K562 (cell line): Measurements from ENCODE around the gene FKRP. TPM values are rescaled to one million over a fixed set of nuclear protein-coding genes. Genes with fewer than 3 reads are reported as not detected.

Source experiments
- ATAC-seq: fragments of 200-7000 bp; cut with Tn5 transposase; 3 replicates; pipeline ENCODE4 v1.9.1; 2020; ENCODE audit warnings: moderate library complexity
- BruUV-seq: library from RNA; stranded (reverse); fragments of 400-500 nt; replicated peaks from 2 replicates; lab custom pipeline; 2021; lab: Mats Ljungman, UMichigan
- CTCF ChIA-PET: fragments of 300-600 bp; formaldehyde crosslinking; extraction: SDS; loops from one replicate; lab custom pipeline; 2021; ENCODE audit warnings: low intra/inter-chr PET ratio; lab: Yijun Ruan, JAX
- POLR2A ChIA-PET: fragments of 300-600, 350-650 bp; sonication (Branson Sonifier 250); formaldehyde crosslinking; extraction: SDS; loops from one replicate; lab custom pipeline; 2021; ENCODE audit warnings: antibody characterized with exemption, inconsistent platforms; lab: Yijun Ruan, JAX
- DNase-seq, 4 experiments: peaks; one replicate each; pipeline versions ENCODE4 v3.0.0 to v3.0.0-alpha.2; 2011 to 2018; ENCODE audit warnings: low spot score in 3 of 4, mixed read lengths in 3 of 4; ENCODE audit errors: extremely low read depth in 1 of 4
- FAIRE-seq: peaks from 2 replicates; lab custom pipeline; 2011; peaks lifted over from hg19 to GRCh38; lab: Jason Lieb, UNC
- H2AFZ ChIP-seq: 2 replicates; pipeline ENCODE4 v1.6.0; 2011; ENCODE audit warnings: low read depth, low read length, control low read depth, inconsistent platforms
- H3K27ac ChIP-seq: fragments of 200-600 bp; 3 replicates; pipeline ENCODE4 v1.8.0; 2011; ENCODE audit warnings: low read depth, mild to moderate bottlenecking, control low read depth, inconsistent platforms, low read length, moderate library complexity, mixed read lengths; ENCODE audit errors: extremely low read depth
- H3K27me3 ChIP-seq, 2 experiments: fragments of 300-600 bp in 1 of 2; 2 replicates in 1 of 2; 3 replicates in 1 of 2; pipeline versions ENCODE4 v1.6.0 to v1.8.0; 2011; ENCODE audit warnings: inconsistent platforms in 2 of 2, low read length in 2 of 2, mild to moderate bottlenecking in 1 of 2, mixed read lengths in 1 of 2, moderate library complexity in 1 of 2; ENCODE audit not compliant: control insufficient read depth in 2 of 2, insufficient read depth in 2 of 2
- H3K36me3 ChIP-seq: fragments of 300-600 bp; 3 replicates; pipeline ENCODE4 v1.8.0; 2011; ENCODE audit warnings: mild to moderate bottlenecking, low read length, inconsistent platforms; ENCODE audit not compliant: control insufficient read depth, insufficient read depth
- H3K4me1 ChIP-seq, 2 experiments: fragments of 200-600 bp in 1 of 2; replicated peaks in 1 of 2; 2 replicates in 1 of 2; 3 replicates in 1 of 2; pipeline versions ENCODE4 v1.5.1 to v1.8.0; 2011; ENCODE audit warnings: inconsistent platforms in 2 of 2, low read length in 2 of 2, mild to moderate bottlenecking in 1 of 2, mixed read lengths in 1 of 2, moderate library complexity in 1 of 2; ENCODE audit not compliant: control insufficient read depth in 2 of 2, insufficient read depth in 2 of 2
- H3K4me2 ChIP-seq: 2 replicates; pipeline ENCODE4 v1.6.1; 2011; ENCODE audit warnings: low read length, control low read depth, inconsistent platforms, mixed read lengths; ENCODE audit not compliant: insufficient read depth
- H3K4me3 ChIP-seq: fragments of 200-600 bp; sonication (generic), shearing (Covaris generic); 2 replicates; pipeline ENCODE4 v1.5.1; 2016; ENCODE audit warnings: control low read depth, inconsistent platforms
- H3K79me2 ChIP-seq: fragments of 200-600 bp; 3 replicates; pipeline ENCODE4 v1.8.0; 2011; ENCODE audit warnings: low read length, inconsistent platforms; ENCODE audit not compliant: control insufficient read depth, insufficient read depth
- H3K9ac ChIP-seq, 2 experiments: 2 replicates each; pipeline versions ENCODE4 v1.6.0 to v1.6.1; 2011; ENCODE audit warnings: low read depth in 2 of 2, low read length in 2 of 2, control low read depth in 1 of 2, inconsistent platforms in 1 of 2, mild to moderate bottlenecking in 1 of 2, mixed read lengths in 1 of 2; ENCODE audit not compliant: insufficient read depth in 1 of 2
- H3K9me1 ChIP-seq: one replicate; pipeline ENCODE4 v1.6.0; 2011; ENCODE audit warnings: inconsistent platforms, mild to moderate bottlenecking, low read length, moderate library complexity; ENCODE audit not compliant: control insufficient read depth, insufficient read depth
- H3K9me3 ChIP-seq: replicated peaks from 2 replicates; pipeline ENCODE4 v1.5.1; 2011; ENCODE audit warnings: low read depth, low read length, inconsistent platforms; ENCODE audit not compliant: control insufficient read depth, insufficient read depth
- H4K20me1 ChIP-seq: replicated peaks from 2 replicates; pipeline ENCODE4 v1.6.1; 2011; ENCODE audit warnings: low read length, inconsistent platforms, mixed read lengths; ENCODE audit not compliant: control insufficient read depth, insufficient read depth
- ARID2 ChIP-seq: fragments of 450-650 bp; IDR thresholded peaks from 2 replicates; pipeline ENCODE4 v1.6.1; 2017; ENCODE audit warnings: antibody characterized with exemption, mild to moderate bottlenecking
- ELF4 ChIP-seq: fragments of 450-650 bp; formaldehyde crosslinking; IDR thresholded peaks from 2 replicates; pipeline ENCODE4 v1.4.0; 2022; ENCODE audit warnings: missing genetic modification characterization
- POLR2B ChIP-seq: fragments of 450-650 bp; IDR thresholded peaks from 2 replicates; pipeline ENCODE4 v1.6.1; 2018; ENCODE audit warnings: low read depth; ENCODE audit not compliant: partially characterized antibody
- RB1 ChIP-seq: fragments of 450-650 bp; IDR thresholded peaks from 2 replicates; pipeline ENCODE4 v1.6.1; 2017; ENCODE audit warnings: low read depth, mild to moderate bottlenecking
- SNRNP70 ChIP-seq: fragments of 200-400 bp; formaldehyde crosslinking; optimal IDR thresholded peaks from 2 replicates; pipeline ENCODE3; 2017; ENCODE audit warnings: low read depth, low read length
- TFE3 ChIP-seq: fragments of 450-650 bp; formaldehyde crosslinking; IDR thresholded peaks from 2 replicates; pipeline ENCODE4 v1.4.0; 2020; ENCODE audit warnings: mild to moderate bottlenecking, mixed read lengths
- ZNF263 ChIP-seq: sonication (generic); formaldehyde crosslinking; IDR thresholded peaks from 2 replicates; pipeline ENCODE4 v1.8.0; 2022; ENCODE audit warnings: mild to moderate bottlenecking, missing genetic modification reagents, borderline replicate concordance
- ZNF280B ChIP-seq: fragments of 250-450 bp; sonication (Bioruptor Pico); IDR thresholded peaks from 2 replicates; pipeline ENCODE4 v1.5.1; 2021; ENCODE audit warnings: mild to moderate bottlenecking
- WGBS: fragments of 100-300 bp; shearing (Covaris generic); methylation state at CpG from one replicate; pipeline ENCODE4 v1.1.6; 2016; ENCODE audit warnings: low coverage, mixed read lengths; ENCODE audit not compliant: insufficient coverage; ENCODE audit errors: missing lambda C conversion rate; 5-methylcytosine and 5-hydroxymethylcytosine counted together
- in situ Hi-C: fragments of 300-500 bp; cut with MboI; formaldehyde crosslinking; loops from 4 replicates; pipeline ENCODE4 v1.15.0; 2018; ENCODE audit warnings: inconsistent platforms, mixed read lengths
- intact Hi-C: fragments of 100-400 bp; cut with micrococcal nuclease; formaldehyde crosslinking; loops from 2 replicates; pipeline ENCODE4 v1.14.2; 2022
- polyA plus RNA-seq, 8 experiments: library from polyadenylated mRNA; depleted of rRNA in 4 of 8; stranded (reverse) in 5 of 8; unstranded in 3 of 8; fragments of >200 nt; fragmentation: Nextera tagmentation in 2 of 8; fragmentation: Illumina TruSeq in 1 of 8; extraction: Ambion mirVana in 2 of 8; extraction: Trizol in 1 of 8; gene quantifications; 2 replicates each; pipeline versions ENCODE4 v1.2.1 to v1.2.3, GENCODE V29; 2011 to 2014; ENCODE audit warnings: inconsistent platforms in 1 of 8, missing spikeins in 1 of 8
- total RNA-seq, 7 experiments: library from RNA; depleted of rRNA in 6 of 7; stranded (reverse); fragments of >200 nt in 6 of 7; fragmentation: Illumina TruSeq in 2 of 7; extraction: Trizol in 2 of 7; gene quantifications; 2 replicates each; pipeline versions ENCODE4 v1.2.1 to v1.2.3, GENCODE V29; 2011 to 2021; ENCODE audit warnings: low replicate concordance in 1 of 7
- TF ChIP-seq, protein P1 (sequence below): IDR thresholded peaks from 3 replicates; pipeline ENCODE4 v1.6.1; 2011; ENCODE audit warnings: borderline replicate concordance, mild to moderate bottlenecking, moderate library complexity; ENCODE audit not compliant: insufficient read length; ENCODE audit errors: extremely low read depth
- TF ChIP-seq, protein P2 (sequence below): fragments of 450-650 bp; formaldehyde crosslinking; IDR thresholded peaks from 2 replicates; pipeline ENCODE4 v1.4.0; 2022; ENCODE audit warnings: missing genetic modification characterization
- TF ChIP-seq, protein P3 (sequence below): sonication (generic); formaldehyde crosslinking; IDR thresholded peaks from 2 replicates; pipeline ENCODE4 v1.9.0; 2022; ENCODE audit warnings: mild to moderate bottlenecking, missing genetic modification reagents
- TF ChIP-seq, protein P4 (sequence below), 2 experiments: fragments of 450-650 bp; IDR thresholded peaks; 2 replicates each; pipeline ENCODE4 v1.6.1; 2016

The FKRP gene
- total and polyA plus RNA-seq, 9 of the 15 experiments (the other 6 are each of a cell fraction or from before 2014, with no cell fraction given): 0.68 to 16.1 (median 6.5) TPM

GRCh38 chr19:46731584-46731983 is 14.3 kb upstream of the FKRP start:
- Histone ChIP-seq H3K9me1 (peaks cover 8% of the 10 kb centered on the region), H3K4me2 (peak overlapping the region; percentile 68), H3K9ac (peak overlapping the region; percentile 16 to 67; a peak in 2 of 4 replicates), H3K36me3 (peaks cover 91% of the 10 kb centered on the region), H3K79me2 (peaks cover 68% of the 10 kb centered on the region), H3K4me3 (no peak overlapping the region), H3K9me3 (no peaks in the 10 kb centered on the region), H3K27ac (peak overlapping the region; percentile 75; the same call in 2 of the 3 replicates), H4K20me1 (peaks cover 39% of the 10 kb centered on the region), H3K27me3 (no peaks in the 10 kb centered on the region), H2AFZ (no peak overlapping the region), H3K4me1 (peaks cover 32 to 72% of the 10 kb centered on the region in 2 experiments)
- ATAC-seq (peak; percentile 9; the same call in 2 of the 3 replicates), DNase-seq (peak in 1 of 4 experiments; percentile 23), FAIRE-seq (no peak)
- no TSS peak for BruUV-seq
- ChIA-PET POLR2A (interaction anchor here (0.6 to 2.0 kb wide), 6 partner anchors 8 to 98 kb away, joined by 3 to 12 read pairs (median 4); no protein-coding TSS in a partner anchor), CTCF (no interaction called here)
- 48% methylated on average over 14 of the region's 14 CpGs for WGBS
- in situ Hi-C loops: no loop called here
- intact Hi-C loops: no loop called here
- TF ChIP-seq ZNF263 (CRISPR knock-in tag) (peak; percentile 85), POLR2B (peak; percentile 16), SNRNP70 (peak; percentile 36), ELF4 (CRISPR knock-in tag) (0 out of 2 replicates have a peak, but pooled peaks have one; percentile 34), TFE3 (CRISPR knock-in tag) (no peak), ZNF280B (no peak), RB1 (no peak), ARID2 (no peak)
- TF ChIP-seq, protein P1, sequence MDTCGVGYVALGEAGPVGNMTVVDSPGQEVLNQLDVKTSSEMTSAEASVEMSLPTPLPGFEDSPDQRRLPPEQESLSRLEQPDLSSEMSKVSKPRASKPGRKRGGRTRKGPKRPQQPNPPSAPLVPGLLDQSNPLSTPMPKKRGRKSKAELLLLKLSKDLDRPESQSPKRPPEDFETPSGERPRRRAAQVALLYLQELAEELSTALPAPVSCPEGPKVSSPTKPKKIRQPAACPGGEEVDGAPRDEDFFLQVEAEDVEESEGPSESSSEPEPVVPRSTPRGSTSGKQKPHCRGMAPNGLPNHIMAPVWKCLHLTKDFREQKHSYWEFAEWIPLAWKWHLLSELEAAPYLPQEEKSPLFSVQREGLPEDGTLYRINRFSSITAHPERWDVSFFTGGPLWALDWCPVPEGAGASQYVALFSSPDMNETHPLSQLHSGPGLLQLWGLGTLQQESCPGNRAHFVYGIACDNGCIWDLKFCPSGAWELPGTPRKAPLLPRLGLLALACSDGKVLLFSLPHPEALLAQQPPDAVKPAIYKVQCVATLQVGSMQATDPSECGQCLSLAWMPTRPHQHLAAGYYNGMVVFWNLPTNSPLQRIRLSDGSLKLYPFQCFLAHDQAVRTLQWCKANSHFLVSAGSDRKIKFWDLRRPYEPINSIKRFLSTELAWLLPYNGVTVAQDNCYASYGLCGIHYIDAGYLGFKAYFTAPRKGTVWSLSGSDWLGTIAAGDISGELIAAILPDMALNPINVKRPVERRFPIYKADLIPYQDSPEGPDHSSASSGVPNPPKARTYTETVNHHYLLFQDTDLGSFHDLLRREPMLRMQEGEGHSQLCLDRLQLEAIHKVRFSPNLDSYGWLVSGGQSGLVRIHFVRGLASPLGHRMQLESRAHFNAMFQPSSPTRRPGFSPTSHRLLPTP: no peak
- TF ChIP-seq, protein P2, sequence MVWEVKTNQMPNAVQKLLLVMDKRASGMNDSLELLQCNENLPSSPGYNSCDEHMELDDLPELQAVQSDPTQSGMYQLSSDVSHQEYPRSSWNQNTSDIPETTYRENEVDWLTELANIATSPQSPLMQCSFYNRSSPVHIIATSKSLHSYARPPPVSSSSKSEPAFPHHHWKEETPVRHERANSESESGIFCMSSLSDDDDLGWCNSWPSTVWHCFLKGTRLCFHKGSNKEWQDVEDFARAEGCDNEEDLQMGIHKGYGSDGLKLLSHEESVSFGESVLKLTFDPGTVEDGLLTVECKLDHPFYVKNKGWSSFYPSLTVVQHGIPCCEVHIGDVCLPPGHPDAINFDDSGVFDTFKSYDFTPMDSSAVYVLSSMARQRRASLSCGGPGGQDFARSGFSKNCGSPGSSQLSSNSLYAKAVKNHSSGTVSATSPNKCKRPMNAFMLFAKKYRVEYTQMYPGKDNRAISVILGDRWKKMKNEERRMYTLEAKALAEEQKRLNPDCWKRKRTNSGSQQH: 0 out of 2 replicates have a peak, but pooled peaks have one; percentile 23
- TF ChIP-seq, protein P3, sequence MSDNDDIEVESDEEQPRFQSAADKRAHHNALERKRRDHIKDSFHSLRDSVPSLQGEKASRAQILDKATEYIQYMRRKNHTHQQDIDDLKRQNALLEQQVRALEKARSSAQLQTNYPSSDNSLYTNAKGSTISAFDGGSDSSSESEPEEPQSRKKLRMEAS (CRISPR knock-in tag): 0 out of 2 replicates have a peak, but pooled peaks have one; percentile 6
- TF ChIP-seq, protein P4, sequence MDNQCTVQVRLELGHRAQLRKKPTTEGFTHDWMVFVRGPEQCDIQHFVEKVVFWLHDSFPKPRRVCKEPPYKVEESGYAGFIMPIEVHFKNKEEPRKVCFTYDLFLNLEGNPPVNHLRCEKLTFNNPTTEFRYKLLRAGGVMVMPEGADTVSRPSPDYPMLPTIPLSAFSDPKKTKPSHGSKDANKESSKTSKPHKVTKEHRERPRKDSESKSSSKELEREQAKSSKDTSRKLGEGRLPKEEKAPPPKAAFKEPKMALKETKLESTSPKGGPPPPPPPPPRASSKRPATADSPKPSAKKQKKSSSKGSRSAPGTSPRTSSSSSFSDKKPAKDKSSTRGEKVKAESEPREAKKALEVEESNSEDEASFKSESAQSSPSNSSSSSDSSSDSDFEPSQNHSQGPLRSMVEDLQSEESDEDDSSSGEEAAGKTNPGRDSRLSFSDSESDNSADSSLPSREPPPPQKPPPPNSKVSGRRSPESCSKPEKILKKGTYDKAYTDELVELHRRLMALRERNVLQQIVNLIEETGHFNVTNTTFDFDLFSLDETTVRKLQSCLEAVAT (IDR thresholded peaks at IDR 0.05): peak in 1 of 2 experiments; percentile 52; a peak in 1 of 4 replicates
